ENCODE data around the gene CLPTM1. TPM values are rescaled to one million over a fixed set of nuclear protein-coding genes. Genes with fewer than 3 reads are reported as not detected.

CLPTM1 gene
- total RNA-seq, 1 experiment from 2014 or later = 44.9 TPM

DNA sequence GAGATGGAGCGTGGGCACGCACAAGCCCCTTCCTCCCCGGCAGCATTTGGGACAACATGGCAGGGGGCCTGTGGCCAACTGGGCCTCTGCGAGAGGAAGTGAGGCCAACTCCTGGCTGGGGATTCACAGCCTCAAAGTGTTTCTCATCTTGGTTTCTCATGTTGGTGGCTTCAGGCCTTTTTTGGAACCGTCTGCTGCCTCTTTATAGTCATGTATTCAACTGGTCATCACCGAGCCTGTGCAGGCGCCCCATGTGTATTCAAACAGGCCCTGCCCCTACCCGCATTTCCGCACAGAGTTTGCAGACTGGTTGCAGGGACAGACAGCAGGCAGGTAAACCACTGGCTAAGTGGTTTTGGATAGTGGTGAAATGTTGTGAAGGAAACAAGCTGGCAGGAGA is 28.8 kb downstream of the CLPTM1 start:
- Histone ChIP-seq H3K4me2 (ENCODE audit: low read length) (no peak overlapping the region), H2AFZ (ENCODE audit: low read length) (no peak overlapping the region), H3K4me1 (ENCODE audit: insufficient read depth, low read length) (no peaks in the 10 kb centered on the region), H3K9me3 (ENCODE audit: low read length) (no peaks in the 10 kb centered on the region), H3K27me3 (ENCODE audit: low read length) (no peaks in the 10 kb centered on the region), H3K9me2 (replicated peaks; ENCODE audit: low read length) (no peaks in the 10 kb centered on the region), H3K79me2 (ENCODE audit: low read length) (no peaks in the 10 kb centered on the region), H3F3A (ENCODE audit: low read length, unreplicated experiment) (no peaks in the 10 kb centered on the region), H4K20me1 (ENCODE audit: low read length) (no peaks in the 10 kb centered on the region), H3K9ac (ENCODE audit: low read length) (no peak overlapping the region), H3K27ac (ENCODE audit: low read length) (no peak overlapping the region), H3K36me3 (ENCODE audit: low read depth, low read length) (peaks cover 7% of the 10 kb centered on the region; the same call in 1 of the 2 replicates), H3K4me3 (ENCODE audit: low read length) (no peak overlapping the region)
- TF ChIP-seq, protein P1, sequence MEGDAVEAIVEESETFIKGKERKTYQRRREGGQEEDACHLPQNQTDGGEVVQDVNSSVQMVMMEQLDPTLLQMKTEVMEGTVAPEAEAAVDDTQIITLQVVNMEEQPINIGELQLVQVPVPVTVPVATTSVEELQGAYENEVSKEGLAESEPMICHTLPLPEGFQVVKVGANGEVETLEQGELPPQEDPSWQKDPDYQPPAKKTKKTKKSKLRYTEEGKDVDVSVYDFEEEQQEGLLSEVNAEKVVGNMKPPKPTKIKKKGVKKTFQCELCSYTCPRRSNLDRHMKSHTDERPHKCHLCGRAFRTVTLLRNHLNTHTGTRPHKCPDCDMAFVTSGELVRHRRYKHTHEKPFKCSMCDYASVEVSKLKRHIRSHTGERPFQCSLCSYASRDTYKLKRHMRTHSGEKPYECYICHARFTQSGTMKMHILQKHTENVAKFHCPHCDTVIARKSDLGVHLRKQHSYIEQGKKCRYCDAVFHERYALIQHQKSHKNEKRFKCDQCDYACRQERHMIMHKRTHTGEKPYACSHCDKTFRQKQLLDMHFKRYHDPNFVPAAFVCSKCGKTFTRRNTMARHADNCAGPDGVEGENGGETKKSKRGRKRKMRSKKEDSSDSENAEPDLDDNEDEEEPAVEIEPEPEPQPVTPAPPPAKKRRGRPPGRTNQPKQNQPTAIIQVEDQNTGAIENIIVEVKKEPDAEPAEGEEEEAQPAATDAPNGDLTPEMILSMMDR (conservative IDR thresholded peaks at IDR 0.05; ENCODE audit: low read depth, low read length) = no peak
- TF ChIP-seq EZH2 (IDR thresholded peaks at IDR 0.05; ENCODE audit: low read length, unreplicated experiment) = no peak
- no peak for TF ChIP-seq EZH2phosphoT487 (IDR thresholded peaks at IDR 0.05; ENCODE audit: borderline replicate concordance, low read length)
- ATAC-seq (no peak), DNase-seq (no peak)
- intact Hi-C loops (cut with micrococcal nuclease) = no loop called here
- BruUV-seq (replicated peaks) = no TSS peak
- ChIA-PET CTCF (no interaction called here), POLR2A (ENCODE audit: unreplicated experiment) (no interaction called here)

DNA sequence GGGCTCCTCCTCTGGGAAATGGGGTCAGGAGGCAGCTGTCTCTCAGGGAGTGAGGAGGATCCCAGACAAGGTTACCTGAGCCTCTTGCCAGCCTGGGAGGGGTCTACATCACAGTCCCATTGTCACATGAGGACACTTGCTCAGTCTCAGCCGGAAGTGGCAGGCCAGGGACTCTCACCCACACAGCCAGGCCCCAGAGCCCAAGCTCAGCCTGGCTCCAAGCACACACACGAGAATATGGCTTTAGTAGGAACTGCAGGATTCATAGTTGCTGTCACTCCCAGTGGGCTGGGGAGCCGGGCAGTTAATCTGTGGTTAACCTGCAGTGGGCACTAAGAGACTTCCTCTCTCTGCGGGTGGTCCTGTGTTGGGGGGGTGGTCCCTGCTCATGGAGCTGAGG is 30.3 kb downstream of the CLPTM1 start:
- TF ChIP-seq, protein P1 (conservative IDR thresholded peaks at IDR 0.05; ENCODE audit: low read depth, low read length) = no peak
- TF ChIP-seq EZH2 (IDR thresholded peaks at IDR 0.05; ENCODE audit: low read length, unreplicated experiment) (no peak), EZH2phosphoT487 (IDR thresholded peaks at IDR 0.05; ENCODE audit: borderline replicate concordance, low read length) (no peak)
- Histone ChIP-seq H2AFZ (ENCODE audit: low read length) (no peak overlapping the region), H3F3A (ENCODE audit: low read length, unreplicated experiment) (no peaks in the 10 kb centered on the region), H3K4me3 (ENCODE audit: low read length) (no peak overlapping the region), H4K20me1 (ENCODE audit: low read length) (no peaks in the 10 kb centered on the region), H3K4me2 (ENCODE audit: low read length) (no peak overlapping the region), H3K4me1 (ENCODE audit: insufficient read depth, low read length) (no peaks in the 10 kb centered on the region), H3K27ac (ENCODE audit: low read length) (no peak overlapping the region), H3K9ac (ENCODE audit: low read length) (no peak overlapping the region), H3K36me3 (ENCODE audit: low read depth, low read length) (peaks cover 7% of the 10 kb centered on the region; the same call in 1 of the 2 replicates), H3K27me3 (ENCODE audit: low read length) (no peaks in the 10 kb centered on the region), H3K9me3 (ENCODE audit: low read length) (no peaks in the 10 kb centered on the region), H3K9me2 (replicated peaks; ENCODE audit: low read length) (no peaks in the 10 kb centered on the region), H3K79me2 (ENCODE audit: low read length) (no peaks in the 10 kb centered on the region)
- no TSS peak for BruUV-seq (replicated peaks)
- DNase-seq (no peak), ATAC-seq (no peak)
- ChIA-PET CTCF (no interaction called here), POLR2A (ENCODE audit: unreplicated experiment) (no interaction called here)
- intact Hi-C loops (cut with micrococcal nuclease) = no loop called here

DNA sequence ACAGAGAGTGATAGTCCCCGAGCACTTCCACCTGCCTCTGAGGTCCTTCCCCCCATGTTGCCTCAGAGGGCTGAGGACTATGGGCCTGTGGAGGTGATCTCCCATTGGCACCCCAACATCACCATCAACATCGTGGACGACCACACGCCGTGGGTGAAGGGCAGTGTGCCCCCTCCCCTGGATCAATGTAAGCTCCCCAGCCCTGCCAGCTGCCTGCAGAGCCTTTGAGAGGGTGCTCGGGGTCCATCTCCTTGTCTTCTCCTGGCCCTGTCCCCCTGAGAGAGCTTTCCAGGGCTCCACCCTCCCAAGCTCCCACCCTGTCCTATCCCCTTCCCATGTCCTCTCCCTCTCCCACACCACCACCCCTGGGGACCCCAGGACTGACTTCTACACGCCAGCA is 31.2 kb downstream of the CLPTM1 start:
- Histone ChIP-seq H3K36me3 (ENCODE audit: low read depth, low read length) (peaks cover 7% of the 10 kb centered on the region; the same call in 1 of the 2 replicates), H3K4me1 (ENCODE audit: insufficient read depth, low read length) (no peaks in the 10 kb centered on the region), H3K27ac (ENCODE audit: low read length) (no peak overlapping the region), H2AFZ (ENCODE audit: low read length) (no peak overlapping the region), H3K4me2 (ENCODE audit: low read length) (no peak overlapping the region), H3K9me3 (ENCODE audit: low read length) (no peaks in the 10 kb centered on the region), H3K79me2 (ENCODE audit: low read length) (no peaks in the 10 kb centered on the region), H3K4me3 (ENCODE audit: low read length) (no peak overlapping the region), H3K27me3 (ENCODE audit: low read length) (no peaks in the 10 kb centered on the region), H4K20me1 (ENCODE audit: low read length) (no peaks in the 10 kb centered on the region), H3F3A (ENCODE audit: low read length, unreplicated experiment) (no peaks in the 10 kb centered on the region), H3K9me2 (replicated peaks; ENCODE audit: low read length) (no peaks in the 10 kb centered on the region), H3K9ac (ENCODE audit: low read length) (no peak overlapping the region)
- intact Hi-C loops (cut with micrococcal nuclease) = no loop called here
- BruUV-seq (replicated peaks) = no TSS peak
- POLR2A ChIA-PET (ENCODE audit: unreplicated experiment) = no interaction called here
- ATAC-seq (no peak), DNase-seq (no peak)
- TF ChIP-seq, protein P1 (conservative IDR thresholded peaks at IDR 0.05; ENCODE audit: low read depth, low read length) = no peak
- TF ChIP-seq EZH2phosphoT487 (IDR thresholded peaks at IDR 0.05; ENCODE audit: borderline replicate concordance, low read length) (no peak), EZH2 (IDR thresholded peaks at IDR 0.05; ENCODE audit: low read length, unreplicated experiment) (no peak)
- CTCF ChIA-PET = no interaction called here

All from PC-3 (cell line).